Fibroblast of pulmonary artery (primary cell): Measurements from ENCODE around the gene KIF16B.

Source experiments
- DNase-seq: peaks from one replicate; pipeline ENCODE4 v3.0.0-alpha.2; 2010; ENCODE audit warnings: low read depth
- H3K4me3 ChIP-seq: replicated peaks from 2 replicates; pipeline ENCODE4 v1.5.1; 2011; ENCODE audit warnings: low read depth, mild to moderate bottlenecking, control low read depth, low read length, moderate library complexity
- TF ChIP-seq, protein P1 (sequence below): IDR thresholded peaks from 2 replicates; pipeline ENCODE4 v1.5.1; 2011; ENCODE audit warnings: mild to moderate bottlenecking, control low read depth, low read length, inconsistent platforms; ENCODE audit errors: missing control alignments

KIF16B gene

DNA sequence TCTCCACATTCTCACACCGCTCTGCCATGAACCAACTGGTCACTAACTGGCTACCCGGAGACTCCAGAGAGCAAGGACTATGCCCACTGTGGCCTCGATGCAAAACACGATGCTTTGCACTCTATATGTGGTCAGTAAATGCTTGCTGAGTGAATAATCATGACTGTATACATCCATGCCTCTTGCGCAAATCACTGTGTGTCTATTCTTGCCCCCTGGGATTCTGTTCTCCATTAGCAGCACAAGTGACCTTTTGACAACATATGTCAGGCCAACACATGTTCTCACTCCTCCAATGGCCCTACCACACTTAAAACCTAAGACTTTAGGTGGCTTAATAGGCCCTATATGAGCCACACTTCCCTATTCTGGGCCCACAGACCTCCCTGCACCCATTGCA, 16.9 kb downstream of the KIF16B start:
- peak; percentile 42 for DNase-seq
- H3K4me3 ChIP-seq: no peak overlapping the region
- TF ChIP-seq, protein P1, sequence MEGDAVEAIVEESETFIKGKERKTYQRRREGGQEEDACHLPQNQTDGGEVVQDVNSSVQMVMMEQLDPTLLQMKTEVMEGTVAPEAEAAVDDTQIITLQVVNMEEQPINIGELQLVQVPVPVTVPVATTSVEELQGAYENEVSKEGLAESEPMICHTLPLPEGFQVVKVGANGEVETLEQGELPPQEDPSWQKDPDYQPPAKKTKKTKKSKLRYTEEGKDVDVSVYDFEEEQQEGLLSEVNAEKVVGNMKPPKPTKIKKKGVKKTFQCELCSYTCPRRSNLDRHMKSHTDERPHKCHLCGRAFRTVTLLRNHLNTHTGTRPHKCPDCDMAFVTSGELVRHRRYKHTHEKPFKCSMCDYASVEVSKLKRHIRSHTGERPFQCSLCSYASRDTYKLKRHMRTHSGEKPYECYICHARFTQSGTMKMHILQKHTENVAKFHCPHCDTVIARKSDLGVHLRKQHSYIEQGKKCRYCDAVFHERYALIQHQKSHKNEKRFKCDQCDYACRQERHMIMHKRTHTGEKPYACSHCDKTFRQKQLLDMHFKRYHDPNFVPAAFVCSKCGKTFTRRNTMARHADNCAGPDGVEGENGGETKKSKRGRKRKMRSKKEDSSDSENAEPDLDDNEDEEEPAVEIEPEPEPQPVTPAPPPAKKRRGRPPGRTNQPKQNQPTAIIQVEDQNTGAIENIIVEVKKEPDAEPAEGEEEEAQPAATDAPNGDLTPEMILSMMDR: no peak

DNA sequence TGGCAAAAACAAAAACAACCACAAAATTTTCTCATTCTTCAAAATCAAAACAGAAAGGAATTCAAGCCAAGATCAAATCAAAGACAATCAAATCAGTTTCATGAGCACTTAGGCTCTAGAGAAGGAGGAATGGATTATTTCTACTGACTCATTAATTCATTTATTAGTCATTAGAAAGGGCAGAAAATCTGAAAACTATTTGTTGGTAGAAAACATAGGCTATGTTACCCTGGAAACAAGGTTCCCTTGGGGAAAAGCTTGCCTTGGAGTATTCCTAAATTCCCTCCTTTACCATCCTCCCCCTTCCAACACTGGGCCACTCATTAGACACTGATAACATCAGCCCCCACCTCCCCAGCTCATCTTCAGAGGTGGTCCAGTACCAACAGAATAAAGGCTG, 17.5 kb downstream of the KIF16B start:
- H3K4me3 ChIP-seq: no peak overlapping the region
- TF ChIP-seq, protein P1: no peak
- DNase-seq: peak; percentile 23

DNA sequence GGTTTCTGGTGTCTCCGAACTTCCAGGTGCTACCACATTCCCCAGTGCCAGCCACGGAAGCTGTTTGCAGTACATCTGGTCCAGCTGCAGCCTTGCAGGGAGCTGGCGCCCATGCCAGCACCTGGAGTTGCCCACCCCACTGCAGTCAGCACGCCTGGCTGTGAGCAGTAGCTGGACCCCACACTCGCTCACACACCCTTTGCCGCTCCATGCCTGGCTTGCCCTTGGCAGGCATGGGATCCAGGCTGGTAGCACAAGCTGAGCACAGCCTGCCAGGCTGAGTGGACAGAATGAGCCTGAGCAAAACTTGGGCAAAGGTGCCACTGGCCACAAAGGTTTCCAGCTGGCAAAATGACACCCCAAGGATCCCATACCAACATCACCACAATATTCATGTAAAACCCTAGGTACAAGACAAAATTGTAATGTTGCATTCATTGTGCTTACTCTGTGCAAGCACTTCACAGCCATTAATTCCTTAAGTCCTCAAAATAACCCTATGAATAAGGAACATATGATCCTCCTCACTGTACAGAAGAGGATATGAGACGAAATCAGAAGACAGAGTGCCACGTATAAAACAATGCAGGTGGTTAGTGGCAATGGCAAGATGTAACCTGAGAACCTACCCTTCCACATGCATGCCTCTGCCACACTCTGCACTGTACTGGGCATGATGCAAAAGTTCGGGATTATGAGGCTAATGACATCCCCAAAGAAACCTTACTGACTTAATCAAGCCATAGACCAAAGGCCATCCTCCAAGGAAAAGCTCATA, 18.3 kb downstream of the KIF16B start:
- no peak overlapping the region for H3K4me3 ChIP-seq
- DNase-seq: no peak
- TF ChIP-seq, protein P1: no peak

DNA sequence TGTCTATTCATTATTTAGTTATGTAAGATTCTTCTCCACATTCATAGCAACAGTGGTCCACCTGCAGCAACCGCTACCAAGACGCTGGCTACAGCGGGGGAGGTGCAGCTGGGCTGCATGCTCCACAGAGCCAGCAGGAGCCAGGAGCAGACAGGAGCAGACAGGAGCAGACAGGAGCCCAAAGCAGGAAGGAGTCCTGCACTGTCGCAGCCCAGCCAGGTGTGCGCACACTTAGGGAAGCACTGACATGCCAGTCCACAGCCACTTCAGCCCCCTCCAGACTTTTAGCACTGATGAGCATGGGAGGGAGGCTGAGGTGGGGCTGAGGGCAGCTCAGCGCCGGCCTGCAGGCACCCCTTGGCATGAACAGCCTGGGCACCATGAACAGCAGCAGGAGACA, 19.6 kb downstream of the KIF16B start:
- TF ChIP-seq, protein P1: no peak
- DNase-seq: no peak
- H3K4me3 ChIP-seq: no peak overlapping the region

DNA sequence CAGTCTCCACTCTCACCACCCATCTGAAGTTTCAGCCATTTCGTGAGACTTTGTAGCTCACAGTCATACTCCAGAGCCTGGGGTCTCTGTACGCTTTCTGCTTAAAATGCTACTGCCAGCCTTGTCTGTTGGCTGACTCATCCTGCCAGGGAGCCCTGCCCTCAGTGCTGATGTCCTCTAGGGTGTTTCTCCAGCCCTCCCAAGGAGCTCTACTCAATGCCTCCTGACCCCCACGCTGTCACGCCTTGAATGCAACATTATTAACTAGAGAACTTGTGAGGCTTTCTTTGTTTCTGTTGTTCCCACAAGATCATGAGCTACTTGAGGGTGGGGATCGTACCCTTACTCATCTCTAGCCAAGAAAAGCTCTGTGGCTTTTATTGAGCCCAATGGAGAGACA, 20.1 kb downstream of the KIF16B start:
- TF ChIP-seq, protein P1: no peak
- H3K4me3 ChIP-seq: no peak overlapping the region
- no peak for DNase-seq

DNA sequence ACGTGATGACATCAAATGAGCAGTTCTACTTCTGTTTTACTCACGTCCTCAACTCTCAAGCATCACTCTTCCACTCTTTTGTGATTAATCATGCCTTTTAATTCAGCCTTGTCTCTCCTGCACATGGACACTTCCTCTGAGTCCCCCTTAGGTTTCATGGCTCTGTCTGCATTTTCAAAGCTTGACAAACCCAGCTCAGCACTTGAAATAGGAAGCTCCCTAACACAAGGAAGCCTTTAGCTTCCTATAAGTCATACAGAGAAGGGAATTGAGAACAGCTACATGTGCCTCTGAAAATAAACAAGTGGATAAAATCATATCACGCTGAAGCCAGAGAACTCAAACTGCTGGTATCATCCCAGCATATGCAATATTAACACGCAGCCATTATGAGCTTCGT, 21.2 kb downstream of the KIF16B start:
- no peak overlapping the region for H3K4me3 ChIP-seq
- no peak for DNase-seq
- TF ChIP-seq, protein P1: no peak

DNA sequence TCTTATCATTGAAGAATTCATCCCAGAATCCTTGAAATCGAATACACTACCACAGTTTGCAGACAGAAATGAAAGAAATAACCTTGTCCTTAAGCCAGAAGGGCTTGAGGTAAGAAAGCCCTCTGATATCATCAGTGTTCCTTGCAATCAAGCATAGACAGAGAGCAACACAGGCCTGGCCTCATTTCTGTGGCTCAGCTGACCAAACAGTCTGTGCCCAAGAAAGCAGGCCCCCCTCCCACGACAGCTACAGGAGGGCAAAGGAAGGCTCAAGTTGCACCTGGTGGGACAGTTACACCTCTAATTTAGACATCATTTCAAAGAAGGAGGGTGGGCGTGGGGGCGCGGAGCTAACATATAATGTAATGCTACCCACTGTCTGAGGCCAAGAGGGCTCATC, 21.6 kb downstream of the KIF16B start:
- no peak for DNase-seq
- TF ChIP-seq, protein P1: no peak
- H3K4me3 ChIP-seq: no peak overlapping the region
